ENCODE data around the gene MTX1.

DNA sequence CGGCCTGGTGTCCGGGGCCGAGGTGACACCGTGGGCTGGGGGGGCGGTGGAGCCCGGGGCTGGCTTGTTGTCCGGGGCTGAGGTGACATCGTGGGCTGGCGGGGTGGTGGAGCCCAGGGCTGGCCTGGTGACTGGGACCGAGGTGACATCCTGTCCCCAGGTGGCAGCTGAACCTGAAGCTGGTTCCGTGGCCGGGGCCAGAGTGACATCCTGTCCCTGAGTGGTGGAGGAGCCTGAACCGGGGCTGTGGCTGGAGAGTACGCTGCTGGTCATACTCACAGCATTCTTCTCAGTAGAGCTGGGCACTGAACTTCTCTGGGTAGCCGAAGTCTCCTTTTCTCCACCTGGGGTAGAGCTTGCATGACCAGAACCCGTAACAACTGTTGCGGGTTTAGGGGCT is 16.6 kb upstream of the MTX1 start:
- TF ChIP-seq, protein P1, sequence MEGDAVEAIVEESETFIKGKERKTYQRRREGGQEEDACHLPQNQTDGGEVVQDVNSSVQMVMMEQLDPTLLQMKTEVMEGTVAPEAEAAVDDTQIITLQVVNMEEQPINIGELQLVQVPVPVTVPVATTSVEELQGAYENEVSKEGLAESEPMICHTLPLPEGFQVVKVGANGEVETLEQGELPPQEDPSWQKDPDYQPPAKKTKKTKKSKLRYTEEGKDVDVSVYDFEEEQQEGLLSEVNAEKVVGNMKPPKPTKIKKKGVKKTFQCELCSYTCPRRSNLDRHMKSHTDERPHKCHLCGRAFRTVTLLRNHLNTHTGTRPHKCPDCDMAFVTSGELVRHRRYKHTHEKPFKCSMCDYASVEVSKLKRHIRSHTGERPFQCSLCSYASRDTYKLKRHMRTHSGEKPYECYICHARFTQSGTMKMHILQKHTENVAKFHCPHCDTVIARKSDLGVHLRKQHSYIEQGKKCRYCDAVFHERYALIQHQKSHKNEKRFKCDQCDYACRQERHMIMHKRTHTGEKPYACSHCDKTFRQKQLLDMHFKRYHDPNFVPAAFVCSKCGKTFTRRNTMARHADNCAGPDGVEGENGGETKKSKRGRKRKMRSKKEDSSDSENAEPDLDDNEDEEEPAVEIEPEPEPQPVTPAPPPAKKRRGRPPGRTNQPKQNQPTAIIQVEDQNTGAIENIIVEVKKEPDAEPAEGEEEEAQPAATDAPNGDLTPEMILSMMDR (IDR thresholded peaks at IDR 0.05): no peak
- TF ChIP-seq POLR2A (IDR thresholded peaks at IDR 0.05) (no peak), EP300 (IDR thresholded peaks at IDR 0.05) (no peak)

Data from ovary (tissue), 3 donors.